ENCODE measurements around the gene IREB2. TPM values are rescaled to one million over a fixed set of nuclear protein-coding genes. Genes with fewer than 3 reads are reported as not detected.

IREB2 gene
- polyA plus RNA-seq, 3 donors: 11.7 to 25.5 (median 16.7) TPM

- Histone ChIP-seq H3K4me2 (replicated peaks; ENCODE audit: extremely low read depth, low read length, poor library complexity, severe bottlenecking) (no peak overlapping the region), H3K27me3 (ENCODE audit: control insufficient read depth in 2 of 2, insufficient read depth in 2 of 2, low read length in 2 of 2) (no peaks in the 10 kb centered on the region), H3K36me3 (replicated peaks in 1 of 2; ENCODE audit: control insufficient read depth in 1 of 2, insufficient read depth in 2 of 2, low read length in 2 of 2) (no peaks in the 10 kb centered on the region), H2AFZ (ENCODE audit: insufficient read depth, low read depth, low read length, poor library complexity, severe bottlenecking) (no peak overlapping the region), H3K9ac (ENCODE audit: insufficient read depth, low read length, poor library complexity, severe bottlenecking) (no peak overlapping the region), H3K4me1 (ENCODE audit: control insufficient read depth in 1 of 2, insufficient read depth in 2 of 2, low read length in 2 of 2) (no peaks in the 10 kb centered on the region), H3K9me3 (replicated peaks in 1 of 2; ENCODE audit: control insufficient read depth in 1 of 2, insufficient read depth in 1 of 2, low read length in 2 of 2) (no peaks in the 10 kb centered on the region), H3K27ac (ENCODE audit: low read depth in 1 of 2, low read length in 2 of 2) (no peak overlapping the region), H3K4me3 (replicated peaks in 1 of 3; ENCODE audit: low read depth in 2 of 3, low read length in 3 of 3) (no peak overlapping the region), H3K79me2 (ENCODE audit: insufficient read depth, low read length) (no peaks in the 10 kb centered on the region), H4K20me1 (ENCODE audit: insufficient read depth, low read length) (no peaks in the 10 kb centered on the region)
- WGBS (ENCODE audit: insufficient coverage): 93% methylated on average over 3 of the region's 3 CpGs
- no peak for DNase-seq
- peaks cover 0 to 5% (median 2%) of the 10 kb centered on the region in 7 donors for H3K9me3 Mint-ChIP-seq
- no peak overlapping the region for H3K4me3 Mint-ChIP-seq
- TF ChIP-seq CTCF (IDR thresholded peaks at IDR 0.05): no peak
- H3K27ac Mint-ChIP-seq: peak overlapping the region in 1 of 7 donors; percentile 41
- H3K36me3 Mint-ChIP-seq: no peaks in the 10 kb centered on the region
- peaks cover 6% of the 10 kb centered on the region for H3K4me1 Mint-ChIP-seq
- intact Hi-C loops (cut with micrococcal nuclease): no loop called here
- peaks cover 0 to 2% (median 0%) of the 10 kb centered on the region in 3 donors for H3K27me3 Mint-ChIP-seq (ENCODE audit: low read depth in 3 of 3)
These were observed 46.2 kb upstream of the IREB2 start for GRCh38 chr15:78391781-78392180.

- intact Hi-C loops (cut with micrococcal nuclease): no loop called here
- DNase-seq: no peak
- H3K9me3 ChIP-seq (replicated peaks in 1 of 2; ENCODE audit: control insufficient read depth in 1 of 2, insufficient read depth in 1 of 2, low read length in 2 of 2): no peaks in the 10 kb centered on the region
- H3K79me2 ChIP-seq (ENCODE audit: insufficient read depth, low read length): no peaks in the 10 kb centered on the region
- no peak overlapping the region for H3K4me2 ChIP-seq (replicated peaks; ENCODE audit: extremely low read depth, low read length, poor library complexity, severe bottlenecking)
- WGBS (ENCODE audit: insufficient coverage): 59% methylated on average over 4 of the region's 4 CpGs
- H3K4me3 ChIP-seq (replicated peaks in 1 of 3; ENCODE audit: low read depth in 2 of 3, low read length in 3 of 3): no peak overlapping the region
- no peaks in the 10 kb centered on the region for H3K4me1 ChIP-seq (ENCODE audit: control insufficient read depth in 1 of 2, insufficient read depth in 2 of 2, low read length in 2 of 2)
- no peak overlapping the region for H3K9ac ChIP-seq (ENCODE audit: insufficient read depth, low read length, poor library complexity, severe bottlenecking)
- H3K4me1 Mint-ChIP-seq: peaks cover 13% of the 10 kb centered on the region
- H3K27me3 ChIP-seq (ENCODE audit: control insufficient read depth in 2 of 2, insufficient read depth in 2 of 2, low read length in 2 of 2): no peaks in the 10 kb centered on the region
- H4K20me1 ChIP-seq (ENCODE audit: insufficient read depth, low read length): no peaks in the 10 kb centered on the region
- H2AFZ ChIP-seq (ENCODE audit: insufficient read depth, low read depth, low read length, poor library complexity, severe bottlenecking): no peak overlapping the region
- no peaks in the 10 kb centered on the region for H3K36me3 Mint-ChIP-seq
- peaks cover 0 to 5% (median 2%) of the 10 kb centered on the region in 7 donors for H3K9me3 Mint-ChIP-seq
- H3K36me3 ChIP-seq (replicated peaks in 1 of 2; ENCODE audit: control insufficient read depth in 1 of 2, insufficient read depth in 2 of 2, low read length in 2 of 2): no peaks in the 10 kb centered on the region
- no peak for TF ChIP-seq CTCF (IDR thresholded peaks at IDR 0.05)
- H3K27ac Mint-ChIP-seq: no peak overlapping the region
- no peaks in the 10 kb centered on the region for H3K27me3 Mint-ChIP-seq (ENCODE audit: low read depth in 3 of 3)
- H3K27ac ChIP-seq (ENCODE audit: low read depth in 1 of 2, low read length in 2 of 2): no peak overlapping the region
- no peak overlapping the region for H3K4me3 Mint-ChIP-seq
These were observed 45.6 kb upstream of the IREB2 start for GRCh38 chr15:78392430-78392829.

Measured in CD14-positive monocyte (primary cell).